GM12874 (cell line): ENCODE results near the gene CYP3A7.

ENCODE experiments used
- TF ChIP-seq, protein P1 (sequence below): IDR thresholded peaks from 2 replicates; pipeline ENCODE4 v1.5.1; 2011; ENCODE audit warnings: low read depth, mild to moderate bottlenecking, control low read depth, low read length, moderate library complexity; ENCODE audit not compliant: insufficient read depth

Gene CYP3A7

DNA sequence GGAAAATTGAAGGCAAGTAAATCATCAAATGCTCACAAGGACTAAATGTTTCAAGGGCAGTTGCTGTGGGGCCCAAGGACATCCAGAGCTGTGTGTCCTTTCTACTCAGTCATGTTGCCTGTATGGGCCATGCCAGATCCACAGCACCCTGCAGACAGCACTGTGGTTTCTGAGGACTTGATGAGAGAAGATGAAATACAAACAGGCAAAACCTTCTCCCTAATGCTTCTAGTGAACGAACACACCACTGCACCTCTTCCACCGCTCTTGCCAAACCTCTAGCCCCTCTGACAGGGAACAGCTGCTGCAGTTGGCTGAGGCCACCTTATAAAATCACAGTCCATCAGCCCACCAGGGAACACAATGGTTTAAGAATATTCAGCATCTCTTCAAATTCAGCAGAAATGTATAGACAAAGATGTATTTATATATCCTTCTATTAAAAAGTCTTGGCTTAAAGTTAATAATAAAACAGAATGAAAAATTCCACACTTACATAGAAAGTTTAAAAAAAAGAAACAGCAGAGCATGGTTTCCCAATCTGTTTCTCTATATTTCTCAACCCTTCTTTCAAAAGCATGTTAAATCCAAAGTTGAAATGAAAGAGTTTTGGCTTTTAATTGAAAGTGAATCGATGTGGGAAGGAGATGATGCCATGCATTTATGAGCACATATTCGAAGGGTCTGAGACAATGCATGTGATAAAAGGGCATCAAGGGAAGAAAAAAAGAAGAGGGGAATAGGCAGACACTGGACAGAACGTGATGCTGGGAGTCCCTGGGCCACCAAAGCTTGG, 14.0 kb downstream of the CYP3A7 start:
- TF ChIP-seq, protein P1, sequence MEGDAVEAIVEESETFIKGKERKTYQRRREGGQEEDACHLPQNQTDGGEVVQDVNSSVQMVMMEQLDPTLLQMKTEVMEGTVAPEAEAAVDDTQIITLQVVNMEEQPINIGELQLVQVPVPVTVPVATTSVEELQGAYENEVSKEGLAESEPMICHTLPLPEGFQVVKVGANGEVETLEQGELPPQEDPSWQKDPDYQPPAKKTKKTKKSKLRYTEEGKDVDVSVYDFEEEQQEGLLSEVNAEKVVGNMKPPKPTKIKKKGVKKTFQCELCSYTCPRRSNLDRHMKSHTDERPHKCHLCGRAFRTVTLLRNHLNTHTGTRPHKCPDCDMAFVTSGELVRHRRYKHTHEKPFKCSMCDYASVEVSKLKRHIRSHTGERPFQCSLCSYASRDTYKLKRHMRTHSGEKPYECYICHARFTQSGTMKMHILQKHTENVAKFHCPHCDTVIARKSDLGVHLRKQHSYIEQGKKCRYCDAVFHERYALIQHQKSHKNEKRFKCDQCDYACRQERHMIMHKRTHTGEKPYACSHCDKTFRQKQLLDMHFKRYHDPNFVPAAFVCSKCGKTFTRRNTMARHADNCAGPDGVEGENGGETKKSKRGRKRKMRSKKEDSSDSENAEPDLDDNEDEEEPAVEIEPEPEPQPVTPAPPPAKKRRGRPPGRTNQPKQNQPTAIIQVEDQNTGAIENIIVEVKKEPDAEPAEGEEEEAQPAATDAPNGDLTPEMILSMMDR = no peak

DNA sequence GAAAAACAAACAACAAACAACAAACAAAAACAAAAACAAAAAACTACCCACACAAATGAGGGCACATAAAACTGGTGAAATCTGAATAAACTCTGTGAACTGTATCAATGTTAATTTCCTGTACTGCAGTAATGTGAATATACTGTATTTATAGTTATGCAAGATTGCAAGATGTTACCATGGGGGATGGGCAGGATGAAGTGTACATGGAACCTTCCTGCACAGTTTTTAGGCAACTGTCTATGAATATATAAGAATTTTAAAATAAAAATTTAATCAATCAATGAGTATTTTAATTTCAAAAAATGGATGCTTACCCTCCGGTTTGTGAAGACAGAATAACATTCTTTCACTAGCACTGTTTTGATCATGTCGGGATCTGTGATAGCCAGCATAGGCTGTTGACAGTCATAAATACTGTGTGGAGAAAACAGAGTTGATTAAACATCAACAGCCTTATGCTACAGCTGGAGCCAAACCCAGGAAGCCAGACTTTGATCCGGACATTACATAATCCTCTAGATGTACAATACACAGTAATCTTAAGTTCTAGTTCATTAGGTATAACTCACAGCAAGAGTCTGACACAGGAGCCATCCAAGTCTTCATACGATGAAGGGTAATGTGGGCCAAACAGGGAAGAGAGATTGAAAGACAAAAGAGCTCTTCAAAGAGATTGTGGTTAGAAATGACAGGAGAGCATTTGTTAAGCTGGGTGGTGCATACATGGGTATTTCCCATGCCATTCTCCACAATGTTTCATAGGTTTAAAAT, 14.8 kb downstream of the CYP3A7 start:
- TF ChIP-seq, protein P1 = no peak

DNA sequence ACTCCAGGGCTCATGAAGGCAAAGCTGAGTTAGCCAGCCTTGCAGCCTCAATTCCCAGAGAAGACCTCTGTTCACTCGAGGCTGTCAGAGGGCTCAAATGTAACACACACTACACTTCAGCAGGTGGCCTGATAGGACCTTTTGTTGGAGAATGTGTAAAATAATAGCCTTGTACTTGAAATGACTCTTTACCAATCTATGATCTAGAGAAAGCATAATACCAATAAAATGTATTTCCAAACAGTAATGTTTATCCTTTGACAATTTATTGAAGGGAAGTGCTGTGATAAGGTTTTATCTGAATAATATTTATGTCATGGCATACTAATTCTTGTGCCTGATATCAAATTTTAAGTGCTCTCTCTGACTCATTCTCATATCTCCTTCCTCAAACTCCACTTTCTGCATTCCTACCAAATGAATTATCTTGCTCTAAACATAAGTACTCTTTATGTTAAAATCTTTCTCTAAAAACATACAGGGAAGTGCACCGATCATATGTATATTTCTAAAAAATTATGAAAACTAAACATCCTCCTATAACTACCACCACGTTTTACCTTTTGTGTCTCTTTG, 20.9 kb downstream of the CYP3A7 start:
- TF ChIP-seq, protein P1 = no peak

DNA sequence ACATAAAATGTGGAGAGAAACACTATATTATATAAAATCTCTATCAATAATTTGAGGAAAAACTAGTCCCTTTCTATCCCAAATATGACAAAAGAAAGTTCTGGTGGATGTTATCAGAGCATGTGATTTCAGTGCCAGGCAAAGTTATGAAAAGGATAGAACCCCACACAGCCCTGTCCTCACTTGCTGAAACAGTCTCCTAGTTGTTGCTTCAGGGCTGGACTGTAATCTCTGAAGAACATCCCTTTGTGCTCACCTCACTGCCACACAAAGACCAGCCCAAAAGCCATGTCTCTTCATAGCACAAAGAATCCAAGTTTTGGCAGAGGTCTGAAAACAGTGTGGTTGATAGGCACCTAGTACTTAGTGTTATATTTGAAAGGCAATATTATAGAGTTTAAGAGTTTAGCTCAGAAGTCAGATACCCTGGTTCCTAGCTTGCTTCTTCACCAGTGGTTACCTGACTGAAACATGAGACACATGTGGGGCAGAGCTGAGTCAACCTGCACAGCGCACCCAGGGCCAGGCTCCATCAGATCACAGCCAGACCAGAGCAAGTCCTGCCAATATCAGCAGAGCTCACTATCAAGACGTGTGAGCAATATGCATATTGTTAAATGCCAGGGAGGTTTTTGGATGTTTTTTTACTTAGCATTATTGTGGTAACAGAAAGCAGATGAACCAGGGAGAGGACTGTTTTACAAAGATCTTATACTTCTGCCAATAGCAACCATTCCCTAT, 25.0 kb downstream of the CYP3A7 start:
- TF ChIP-seq, protein P1 = no peak

DNA sequence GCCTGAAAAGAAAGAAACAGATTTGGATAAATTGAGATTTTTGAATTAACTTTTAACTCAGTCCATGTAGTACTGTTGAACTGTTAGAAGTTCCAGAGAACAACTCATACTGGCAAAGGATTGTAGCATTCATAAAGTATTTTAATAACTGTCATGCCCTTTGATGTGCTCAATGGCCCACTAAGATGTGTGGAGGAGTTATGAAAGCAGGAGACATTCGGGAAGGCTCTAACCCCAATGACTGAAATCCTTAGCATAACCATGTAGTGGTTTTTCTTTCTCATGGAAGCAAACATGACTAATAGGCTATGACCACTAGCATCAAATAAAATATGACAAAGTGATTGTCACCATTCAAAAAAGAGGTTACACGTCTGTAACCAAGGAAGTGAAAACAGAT, 25.7 kb downstream of the CYP3A7 start:
- TF ChIP-seq, protein P1 = no peak

DNA sequence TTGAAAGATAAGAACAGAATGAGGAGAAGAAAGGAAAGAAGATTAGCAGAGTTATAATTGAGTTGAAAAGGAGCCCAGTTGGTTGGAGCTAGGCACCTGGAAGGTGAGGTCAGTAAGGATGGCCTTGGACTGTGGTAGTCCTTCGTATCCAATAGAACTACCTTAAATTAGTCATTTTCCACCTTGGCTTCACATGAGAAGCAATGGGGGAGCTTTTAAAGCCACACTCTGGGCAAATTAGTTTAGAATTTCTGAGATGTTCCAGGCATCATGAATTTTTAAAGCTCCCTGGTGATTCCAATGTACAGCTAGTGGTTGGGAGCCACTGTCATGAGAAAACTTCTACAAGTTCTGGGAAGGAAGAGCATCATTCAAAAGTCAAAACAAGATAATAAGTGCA, 27.9 kb downstream of the CYP3A7 start:
- TF ChIP-seq, protein P1 = no peak

DNA sequence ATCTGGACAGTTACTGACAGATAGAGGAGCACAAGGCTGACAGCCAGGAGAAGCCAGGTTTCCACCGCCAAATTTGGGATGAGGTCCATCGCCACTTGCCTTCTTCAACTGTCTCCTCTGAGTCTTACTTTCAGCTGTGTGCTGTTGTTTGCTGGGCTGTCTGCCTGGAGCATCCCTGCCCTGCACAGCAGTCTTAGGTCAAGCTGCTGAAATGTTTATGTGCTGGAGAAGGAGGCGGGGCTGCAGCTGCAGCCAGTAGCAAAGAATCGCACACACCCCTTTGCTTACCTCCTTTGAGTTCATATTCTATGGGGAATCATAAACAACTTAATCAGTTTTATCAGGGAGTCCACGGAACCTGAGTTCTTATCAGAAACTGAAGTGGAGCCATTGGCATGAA, 35.0 kb downstream of the CYP3A7 start:
- TF ChIP-seq, protein P1 = no peak
